Effector CD4-positive, alpha-beta T cell (primary cell): Measurements from ENCODE around the gene SPTB.

Source experiments
- DNase-seq: peaks from one replicate; pipeline ENCODE4 v3.0.0-alpha.2; 2020

Gene SPTB

GRCh38 chr14:64848239-64848638, 31.5 kb downstream of the SPTB start:
- DNase-seq, result no peak

DNA sequence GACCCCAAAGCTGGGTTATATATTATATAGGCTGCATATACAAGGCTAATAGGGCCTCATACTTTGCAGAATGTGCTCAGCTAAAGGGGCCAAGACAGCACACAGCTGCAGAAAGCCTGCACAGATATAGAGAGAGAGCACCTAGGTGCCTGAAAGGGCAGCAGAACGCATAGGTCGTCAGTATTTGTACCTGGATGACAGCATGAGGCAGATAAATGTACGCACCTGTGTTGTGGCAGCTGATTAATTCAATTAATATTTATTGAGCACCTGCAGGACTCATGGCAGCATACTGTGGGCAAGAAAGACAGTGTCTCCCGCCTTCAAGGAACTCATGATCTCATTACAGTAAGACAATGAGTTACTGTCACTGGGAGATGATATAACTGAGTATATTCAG, 33.4 kb downstream of the SPTB start:
- no peak for DNase-seq

DNA sequence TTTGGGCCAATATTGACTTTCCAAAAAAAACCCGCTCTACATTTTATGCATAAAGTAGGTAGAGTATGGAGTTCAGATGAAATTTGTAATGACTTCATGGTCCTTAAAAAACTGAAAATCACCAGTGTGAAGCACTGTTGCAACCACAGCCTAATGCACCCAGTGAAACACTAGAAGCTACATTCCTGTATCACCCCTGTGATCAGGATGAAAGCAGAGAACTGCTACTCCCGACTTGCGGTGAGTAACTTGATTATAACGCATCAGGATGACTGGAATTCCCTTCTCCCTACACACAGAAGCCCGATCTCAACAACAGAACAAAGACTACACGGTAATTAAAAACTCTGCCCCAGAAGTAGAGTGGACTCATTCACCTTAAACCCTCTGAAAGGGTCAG, 33.8 kb downstream of the SPTB start:
- DNase-seq, result no peak

DNA sequence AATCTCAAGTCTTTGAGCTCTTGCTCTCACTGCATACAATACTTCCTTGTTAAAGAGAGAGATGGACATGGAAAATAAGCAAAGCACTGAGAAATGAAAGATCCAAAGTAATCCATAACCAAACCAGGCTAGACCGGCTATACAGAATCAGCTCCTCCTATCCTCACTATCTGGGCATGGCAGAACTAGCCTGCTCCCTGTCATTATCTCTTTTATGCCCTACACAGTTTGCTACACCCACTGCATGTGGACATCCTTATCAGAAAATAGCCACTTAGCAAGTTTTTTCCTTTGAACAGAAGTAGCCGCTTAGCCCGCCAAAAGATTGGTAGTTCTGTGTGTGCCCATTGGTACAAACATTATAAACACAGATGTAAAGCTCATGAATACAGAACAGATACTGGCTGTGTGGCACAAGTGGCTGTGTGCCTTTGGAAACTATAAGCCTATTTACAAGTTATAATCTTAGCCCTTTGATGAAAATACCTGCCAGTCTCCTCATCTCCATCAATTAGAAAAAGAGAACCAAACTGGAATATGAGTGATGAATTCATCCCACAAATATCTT, 34.7 kb downstream of the SPTB start:
- DNase-seq, result no peak

GRCh38 chr14:64844272-64844671, 35.4 kb downstream of the SPTB start:
- DNase-seq, result no peak

GRCh38 chr14:64843548-64843947, 36.2 kb downstream of the SPTB start:
- no peak for DNase-seq

DNA sequence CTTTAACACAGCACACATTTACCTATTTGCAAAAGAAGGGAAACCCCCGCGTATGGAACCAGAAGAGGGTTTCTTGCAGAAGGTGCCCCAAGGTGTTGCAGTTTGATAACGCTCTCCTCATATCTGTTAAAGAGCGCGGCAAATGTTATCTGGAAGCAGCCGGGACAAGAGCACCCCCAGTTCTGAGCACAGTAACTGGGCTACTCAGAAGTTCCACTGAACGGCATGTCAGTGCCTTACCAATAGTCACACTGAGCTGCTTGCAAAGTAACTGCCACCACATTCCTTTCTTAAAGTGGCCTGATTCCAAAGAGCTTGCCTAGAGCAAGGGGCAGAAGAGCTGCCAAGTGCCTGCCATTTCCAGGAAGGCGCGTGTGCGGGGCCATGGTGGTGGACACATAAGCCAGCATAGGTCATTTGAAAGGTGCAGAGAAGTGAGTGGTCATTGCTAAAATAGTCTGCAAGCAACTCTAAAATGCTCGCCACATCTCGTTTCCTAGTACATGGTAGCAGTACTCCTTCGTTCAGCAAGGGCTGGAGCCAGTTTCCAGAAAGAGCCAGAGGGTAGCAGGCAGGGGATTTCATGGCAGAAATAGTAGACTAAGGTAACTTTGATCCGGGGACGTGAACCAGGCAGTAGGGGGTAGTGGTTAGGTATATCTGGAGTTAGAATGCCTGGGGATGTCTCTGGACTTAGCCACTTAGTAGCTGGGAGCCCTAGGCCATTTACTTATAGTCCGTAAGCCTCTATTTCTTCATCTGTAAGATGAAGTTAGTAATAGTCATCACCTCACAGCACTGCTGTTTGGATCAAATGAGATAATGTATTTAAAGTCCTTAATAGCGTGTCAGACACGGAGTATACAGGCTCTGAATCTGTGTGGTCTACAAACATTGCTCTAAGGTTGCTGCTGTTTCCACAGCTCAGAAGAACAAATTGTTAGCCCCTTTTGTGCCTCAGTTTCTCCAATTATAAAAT, 37.6 kb downstream of the SPTB start:
- no peak for DNase-seq

GRCh38 chr14:64841121-64841651, 38.5 kb downstream of the SPTB start:
- no peak for DNase-seq

GRCh38 chr14:64838656-64839055, 41.1 kb downstream of the SPTB start:
- no peak for DNase-seq

- DNase-seq, result no peak
These were observed 44.3 kb downstream of the SPTB start for GRCh38 chr14:64835431-64835830.

DNA sequence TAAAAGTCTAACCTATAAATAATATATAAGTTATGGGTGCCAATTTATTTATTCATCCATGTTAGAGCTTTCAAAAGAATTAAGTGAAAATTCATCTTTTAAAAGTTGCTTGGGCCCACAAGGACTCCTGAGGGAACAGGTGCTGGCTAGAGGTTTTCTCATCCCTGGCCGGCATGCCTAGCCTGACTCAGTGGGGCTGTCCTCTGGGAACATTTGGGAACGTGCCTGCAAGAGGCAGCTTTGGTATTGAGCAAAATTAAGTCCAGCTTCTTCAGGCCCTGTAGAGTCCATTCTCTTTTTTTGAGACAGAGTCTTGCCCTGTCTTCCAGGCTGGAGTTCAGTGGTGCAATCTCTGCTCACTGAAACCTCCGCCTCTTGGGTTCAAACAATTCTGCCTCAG, 44.7 kb downstream of the SPTB start:
- DNase-seq, result no peak

DNA sequence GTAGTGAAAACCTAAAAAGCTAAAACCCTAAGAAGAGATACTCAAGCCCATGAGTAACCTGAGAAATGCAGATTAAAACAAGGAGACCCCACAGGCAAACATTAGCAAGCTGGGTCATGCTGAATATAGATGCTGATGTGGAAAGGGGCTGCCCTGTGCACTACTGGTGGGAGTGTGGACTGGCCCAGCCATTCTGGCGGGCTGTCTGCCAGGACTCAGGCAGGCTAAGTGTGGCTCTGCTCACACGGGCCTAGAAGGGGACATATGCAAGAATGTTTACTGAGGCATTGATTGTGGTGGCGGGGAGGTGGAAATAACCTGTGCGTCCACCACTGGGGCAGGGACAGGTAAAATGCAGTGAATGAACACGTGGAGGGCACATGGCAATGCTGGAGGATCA, 48.3 kb downstream of the SPTB start:
- DNase-seq, result no peak

- DNase-seq, result no peak
These were observed 48.7 kb downstream of the SPTB start for GRCh38 chr14:64830961-64831360.

- DNase-seq, result no peak
These were observed 51.6 kb downstream of the SPTB start for GRCh38 chr14:64828071-64828470.

DNA sequence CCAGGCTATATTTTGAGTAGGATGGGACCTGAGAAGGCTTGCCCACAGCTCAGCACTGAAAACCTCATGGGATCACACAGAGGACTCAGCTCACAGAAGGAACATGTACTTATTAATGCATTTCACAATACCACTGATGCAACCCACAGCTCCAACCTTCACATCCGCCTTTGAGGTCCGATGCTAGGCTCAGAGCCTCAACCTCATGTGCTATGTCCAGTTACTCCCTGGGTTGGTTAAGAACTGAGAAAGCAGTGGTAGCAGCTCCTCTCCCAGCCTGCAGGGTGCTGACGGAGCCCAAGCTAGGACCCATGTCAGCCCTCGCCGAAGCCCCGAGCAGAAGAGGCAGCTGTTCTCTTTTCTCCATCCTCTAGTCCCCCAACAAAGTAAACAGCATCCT, 52.9 kb downstream of the SPTB start:
- DNase-seq, result no peak

DNA sequence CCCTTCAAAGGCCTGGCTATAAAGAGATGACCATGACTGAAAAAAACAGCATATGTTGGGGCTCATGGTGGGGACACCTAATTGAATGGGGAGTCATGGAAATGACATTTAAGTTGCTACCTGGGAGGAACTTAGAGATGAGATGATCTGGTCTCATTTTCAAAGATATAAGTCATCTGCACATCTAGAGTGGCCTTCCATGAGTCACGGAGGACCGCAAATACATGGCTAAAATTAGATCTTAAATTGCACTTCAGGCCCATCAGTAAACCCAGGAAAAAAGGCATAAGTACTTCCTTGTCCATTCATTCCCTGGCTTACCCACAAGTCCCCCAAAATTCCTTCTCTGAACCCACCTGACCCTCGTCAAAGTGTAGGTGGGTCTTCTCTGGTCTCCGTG, 53.4 kb downstream of the SPTB start:
- DNase-seq, result no peak

DNA sequence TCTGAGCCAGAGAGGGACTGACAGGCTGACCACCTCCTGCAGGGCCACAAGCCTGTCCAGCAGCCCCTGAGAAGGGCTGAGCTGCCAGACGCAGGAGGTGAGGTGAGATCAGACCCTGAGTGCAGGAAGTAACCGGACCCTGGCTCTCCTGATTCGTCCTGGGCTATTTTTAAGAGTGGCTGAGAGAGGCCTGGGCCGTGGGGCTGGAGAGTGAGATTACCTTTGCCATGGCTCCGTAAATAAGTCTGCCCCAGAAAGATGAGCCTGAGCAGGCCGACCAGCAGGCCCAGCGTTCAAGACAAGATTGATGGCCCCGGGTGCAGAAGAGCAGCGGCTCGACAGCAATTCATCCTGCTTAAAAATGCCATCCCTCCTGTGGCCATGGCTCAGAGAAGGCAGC, 54.2 kb downstream of the SPTB start:
- DNase-seq, result no peak

GRCh38 chr14:64825006-64825405, 54.7 kb downstream of the SPTB start:
- no peak for DNase-seq

GRCh38 chr14:64824471-64824870, 55.2 kb downstream of the SPTB start:
- DNase-seq, result no peak

- peak; percentile 46 for DNase-seq
These were observed 56.3 kb downstream of the SPTB start for GRCh38 chr14:64823305-64823861.

DNA sequence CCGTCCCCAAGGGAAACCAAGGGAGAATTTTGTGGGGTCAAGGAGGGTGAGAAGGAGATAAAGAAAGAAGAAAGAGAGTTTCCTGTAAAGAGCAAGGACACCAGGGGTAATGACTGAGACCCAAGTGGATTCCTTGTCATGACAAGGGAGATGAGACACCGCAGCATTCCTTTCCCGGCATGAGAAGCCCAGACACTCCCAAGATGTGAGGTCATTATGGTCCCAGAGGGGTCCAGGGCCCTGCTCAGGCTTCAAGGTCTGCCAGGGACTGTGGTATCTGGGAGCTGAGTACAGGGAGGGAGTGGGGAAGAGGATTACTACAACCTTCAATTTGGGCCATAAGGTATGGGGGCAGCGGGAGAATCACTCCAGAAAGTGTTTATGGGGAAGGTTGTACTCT, 58.1 kb downstream of the SPTB start:
- no peak for DNase-seq

- DNase-seq, result no peak
These were observed 61.6 kb downstream of the SPTB start for GRCh38 chr14:64818151-64818550.

GRCh38 chr14:64817631-64818030, 62.1 kb downstream of the SPTB start:
- DNase-seq, result no peak

GRCh38 chr14:64816221-64816783, 63.4 kb downstream of the SPTB start:
- no peak for DNase-seq
